Gastrocnemius medialis (tissue), 4 donors: ENCODE results near the gene SMC4. TPM values are rescaled to one million over a fixed set of nuclear protein-coding genes. Genes with fewer than 3 reads are reported as not detected.

Source experiments
- ATAC-seq, 2 donors: fragments of 150-250 bp; one replicate each; pipeline ENCODE4 v1.9.1; 2016
- DNase-seq, 2 donors: peaks; one replicate each; pipeline ENCODE4 v3.0.0-alpha.2; 2019
- H3K27ac ChIP-seq, 4 donors: fragments of 200-600 bp; sonication (generic); 1 replicate in 1 of 4; 2 replicates in 3 of 4; pipeline ENCODE4 v1.5.1; 2016 to 2018; ENCODE audit warnings: mild to moderate bottlenecking in 2 of 4, moderate library complexity in 1 of 4
- H3K27me3 ChIP-seq, 3 donors: fragments of 200-600 bp; sonication (generic) in 2 of 3; 1 replicate in 1 of 3; 2 replicates in 2 of 3; pipeline versions ENCODE4 v1.5.1 to v1.6.0; 2016 to 2019; ENCODE audit warnings: mild to moderate bottlenecking in 1 of 3, moderate library complexity in 1 of 3
- H3K36me3 ChIP-seq, 2 donors: fragments of 200-600 bp; sonication (generic) in 1 of 2; one replicate each; pipeline ENCODE4 v1.5.1; 2017 to 2018
- H3K4me1 ChIP-seq, 2 donors: fragments of 200-600 bp; sonication (generic) in 1 of 2; one replicate each; pipeline ENCODE4 v1.5.1; 2016 to 2017; ENCODE audit warnings: mild to moderate bottlenecking in 2 of 2
- H3K4me3 ChIP-seq, 4 donors: fragments of 200-600 bp; sonication (generic) in 3 of 4; 1 replicate in 1 of 4; 2 replicates in 3 of 4; pipeline ENCODE4 v1.5.1; 2016 to 2019; ENCODE audit warnings: mild to moderate bottlenecking in 2 of 4
- H3K9me3 ChIP-seq, 3 donors: fragments of 200-600 bp; sonication (generic) in 2 of 3; 1 replicate in 1 of 3; 2 replicates in 2 of 3; pipeline ENCODE4 v1.5.1; 2016 to 2019
- POLR2A ChIP-seq, 2 donors: fragments of 450-650 bp; IDR thresholded peaks; one replicate each; pipeline ENCODE4 v1.6.1; 2017; ENCODE audit warnings: antibody characterized with exemption in 2 of 2, mild to moderate bottlenecking in 2 of 2, moderate library complexity in 2 of 2
- in situ Hi-C, 4 donors: fragments of 200-750 bp; cut with MboI; loops; one replicate each; pipeline versions ENCODE4 v1.15.0 to v1.8.0; 2017; ENCODE audit warnings: low sequenced_read_pairs in 4 of 4
- intact Hi-C: fragments of 100-400 bp; cut with DNase I; formaldehyde crosslinking; loops from one replicate; pipeline ENCODE4 v1.15.1; 2023; ENCODE audit warnings: low total_unique reads
- total RNA-seq, 4 donors: library from RNA; depleted of rRNA; stranded (reverse); fragments of >200 nt; gene quantifications; one replicate each; pipeline versions ENCODE4 v1.1.0 to v1.2.3, GENCODE V29; 2016
- TF ChIP-seq, protein P1 (sequence below), 5 experiments: fragments of 450-650 bp in 3 of 5; fragments of 200-600 bp in 2 of 5; sonication (generic) in 2 of 5; IDR thresholded peaks in 4 of 5; conservative IDR thresholded peaks in 1 of 5; 1 replicate in 4 of 5; 2 replicates in 1 of 5; pipeline ENCODE4 v1.5.1; 2016 to 2019; ENCODE audit warnings: antibody characterized with exemption in 5 of 5, mild to moderate bottlenecking in 3 of 5, moderate library complexity in 3 of 5

The SMC4 gene
- total RNA-seq, 4 donors from 2014 or later, result 7.2 to 24.3 (median 14.7) TPM

- ATAC-seq, result no peak
- Histone ChIP-seq H3K9me3 (no peaks in the 10 kb centered on the region), H3K27me3 (no peaks in the 10 kb centered on the region), H3K36me3 (peaks cover 0 to 27% of the 10 kb centered on the region in 2 donors), H3K4me3 (no peak overlapping the region), H3K4me1 (no peaks in the 10 kb centered on the region), H3K27ac (no peak overlapping the region)
- DNase-seq, result no peak
- intact Hi-C loops, result loop anchor here (10.0 kb wide), 1 partner anchor 248 kb away; no protein-coding TSS in a partner anchor
- TF ChIP-seq POLR2A (IDR thresholded peaks at IDR 0.05), result no peak
- TF ChIP-seq, protein P1, sequence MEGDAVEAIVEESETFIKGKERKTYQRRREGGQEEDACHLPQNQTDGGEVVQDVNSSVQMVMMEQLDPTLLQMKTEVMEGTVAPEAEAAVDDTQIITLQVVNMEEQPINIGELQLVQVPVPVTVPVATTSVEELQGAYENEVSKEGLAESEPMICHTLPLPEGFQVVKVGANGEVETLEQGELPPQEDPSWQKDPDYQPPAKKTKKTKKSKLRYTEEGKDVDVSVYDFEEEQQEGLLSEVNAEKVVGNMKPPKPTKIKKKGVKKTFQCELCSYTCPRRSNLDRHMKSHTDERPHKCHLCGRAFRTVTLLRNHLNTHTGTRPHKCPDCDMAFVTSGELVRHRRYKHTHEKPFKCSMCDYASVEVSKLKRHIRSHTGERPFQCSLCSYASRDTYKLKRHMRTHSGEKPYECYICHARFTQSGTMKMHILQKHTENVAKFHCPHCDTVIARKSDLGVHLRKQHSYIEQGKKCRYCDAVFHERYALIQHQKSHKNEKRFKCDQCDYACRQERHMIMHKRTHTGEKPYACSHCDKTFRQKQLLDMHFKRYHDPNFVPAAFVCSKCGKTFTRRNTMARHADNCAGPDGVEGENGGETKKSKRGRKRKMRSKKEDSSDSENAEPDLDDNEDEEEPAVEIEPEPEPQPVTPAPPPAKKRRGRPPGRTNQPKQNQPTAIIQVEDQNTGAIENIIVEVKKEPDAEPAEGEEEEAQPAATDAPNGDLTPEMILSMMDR (IDR thresholded peaks at IDR 0.05 in 4 of 5, conservative IDR thresholded peaks at IDR 0.05 in 1 of 5), result no peak
- in situ Hi-C loops, result loop anchor here (5.0 to 25.0 kb wide), 3 partner anchors 375 to 380 kb away; no protein-coding TSS in a partner anchor
These were observed 13.0 kb downstream of the SMC4 start for GRCh38 chr3:160412477-160412876.

- no peak overlapping the region for H3K27ac ChIP-seq
- H3K36me3 ChIP-seq, result peaks cover 0 to 27% of the 10 kb centered on the region in 2 donors
- intact Hi-C loops (loop anchor here (1.0 to 10.0 kb wide), 2 partner anchors 249 to 381 kb away; no protein-coding TSS in a partner anchor), in situ Hi-C loops (loop anchor here (5.0 to 25.0 kb wide), 3 partner anchors 376 to 381 kb away; no protein-coding TSS in a partner anchor)
- peak; percentile 60 to 78 for ATAC-seq
- TF ChIP-seq, protein P1 (IDR thresholded peaks at IDR 0.05 in 4 of 5, conservative IDR thresholded peaks at IDR 0.05 in 1 of 5), result peak; percentile 55 to 87 (median 74)
- TF ChIP-seq POLR2A (IDR thresholded peaks at IDR 0.05), result no peak
- no peaks in the 10 kb centered on the region for H3K9me3 ChIP-seq
- peak in 1 of 2 donors; percentile 34 for DNase-seq
- H3K4me1 ChIP-seq, result no peaks in the 10 kb centered on the region
- H3K4me3 ChIP-seq, result no peak overlapping the region
- H3K27me3 ChIP-seq, result no peaks in the 10 kb centered on the region
These were observed 14.3 kb downstream of the SMC4 start for GRCh38 chr3:160413613-160414248.

DNA sequence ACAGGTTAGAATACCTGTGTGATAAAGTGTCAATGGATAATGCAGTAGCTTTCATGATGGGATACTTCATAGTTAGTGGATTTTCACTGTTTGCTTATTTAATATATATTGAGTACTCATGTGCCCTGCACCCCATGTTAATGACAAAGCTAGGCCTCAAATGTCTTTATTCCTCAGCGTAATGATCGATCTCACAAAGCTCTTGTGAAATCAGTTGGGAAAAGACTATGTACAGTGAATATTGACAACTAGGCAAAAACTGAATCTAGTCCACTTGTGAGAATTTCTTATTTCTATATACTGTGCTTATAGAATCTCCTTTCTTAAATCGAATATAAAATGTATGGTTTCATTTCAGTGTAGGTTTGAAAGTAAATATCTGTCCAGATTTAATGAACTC, 17.9 kb downstream of the SMC4 start:
- Histone ChIP-seq H3K9me3 (no peaks in the 10 kb centered on the region), H3K4me1 (no peaks in the 10 kb centered on the region), H3K4me3 (no peak overlapping the region), H3K27me3 (no peaks in the 10 kb centered on the region), H3K36me3 (peaks cover 0 to 41% of the 10 kb centered on the region in 2 donors), H3K27ac (no peak overlapping the region)
- TF ChIP-seq, protein P1 (IDR thresholded peaks at IDR 0.05 in 4 of 5, conservative IDR thresholded peaks at IDR 0.05 in 1 of 5), result no peak
- TF ChIP-seq POLR2A (IDR thresholded peaks at IDR 0.05), result no peak
- ATAC-seq (no peak), DNase-seq (no peak)
- intact Hi-C loops, result loop anchor here (5.0 to 10.0 kb wide), 2 partner anchors 253 to 1155 kb away; no protein-coding TSS in a partner anchor
- in situ Hi-C loops, result loop anchor here in 3 of 4 donors (10.0 to 25.0 kb wide), 2 partner anchors 380 to 383 kb away; no protein-coding TSS in a partner anchor

- intact Hi-C loops, result no loop called here
- ATAC-seq (no peak), DNase-seq (no peak)
- Histone ChIP-seq H3K9me3 (no peaks in the 10 kb centered on the region), H3K36me3 (peaks cover 3 to 77% of the 10 kb centered on the region in 2 donors), H3K27me3 (no peaks in the 10 kb centered on the region), H3K4me1 (no peaks in the 10 kb centered on the region), H3K27ac (no peak overlapping the region), H3K4me3 (no peak overlapping the region)
- no peak for TF ChIP-seq POLR2A (IDR thresholded peaks at IDR 0.05)
- TF ChIP-seq, protein P1 (IDR thresholded peaks at IDR 0.05 in 4 of 5, conservative IDR thresholded peaks at IDR 0.05 in 1 of 5), result no peak
- in situ Hi-C loops, result no loop called here
These were observed 28.5 kb downstream of the SMC4 start for GRCh38 chr3:160427832-160428424.
